ENCODE results near the gene ARFGEF2. TPM values are rescaled to one million over a fixed set of nuclear protein-coding genes. Genes with fewer than 3 reads are reported as not detected.

The ARFGEF2 gene
- total RNA-seq, 1 experiment from 2014 or later, result 20.9 TPM

- TF ChIP-seq AFF4 (CRISPR knock-in tag; IDR thresholded peaks at IDR 0.05; ENCODE audit: borderline replicate concordance), result no peak
- TF ChIP-seq IRF2 (CRISPR knock-in tag; IDR thresholded peaks at IDR 0.05; ENCODE audit: borderline replicate concordance, low read depth), result no peak
Measured at GRCh38 chr20:48924756-48925109, 3.2 kb downstream of the ARFGEF2 start (continued).

- CTCF ChIA-PET, result no interaction called here
- Mint-ChIP-seq H3K27me3 (ENCODE audit: low read depth) (no peaks in the 10 kb centered on the region), H3K27ac (no peak overlapping the region), H3K4me3 (no peak overlapping the region), H3K9me3 (peaks cover 7% of the 10 kb centered on the region), H3K36me3 (peaks cover 3% of the 10 kb centered on the region; the same call in 1 of the 2 replicates), H3K4me1 (peaks cover 18% of the 10 kb centered on the region)
- ATAC-seq (no peak), DNase-seq (ENCODE audit: low spot score) (no peak)
- POLR2A ChIA-PET, result interaction anchor here (0.6 kb wide), 1 partner anchor 1584 kb away, joined by 5 read pairs; no protein-coding TSS in a partner anchor
- TF ChIP-seq KAT7 (CRISPR knock-in tag; IDR thresholded peaks at IDR 0.05; ENCODE audit: borderline replicate concordance), result no peak
- no peak for TF ChIP-seq ZMAT4 (CRISPR knock-in tag; IDR thresholded peaks at IDR 0.05)
- TF ChIP-seq SOX15 (CRISPR knock-in tag; IDR thresholded peaks at IDR 0.05), result no peak
- no peak for TF ChIP-seq ZNF416 (CRISPR knock-in tag; IDR thresholded peaks at IDR 0.05)
- TF ChIP-seq SMAD4 (CRISPR knock-in tag; IDR thresholded peaks at IDR 0.05), result no peak
- TF ChIP-seq MAX (CRISPR knock-in tag; IDR thresholded peaks at IDR 0.05), result no peak
- TF ChIP-seq TP53 (CRISPR knock-in tag; IDR thresholded peaks at IDR 0.05), result no peak
- no peak for TF ChIP-seq PRDM15 (CRISPR knock-in tag; IDR thresholded peaks at IDR 0.05)
Measured at GRCh38 chr20:48926267-48926666, 4.8 kb downstream of the ARFGEF2 start.

- Mint-ChIP-seq H3K36me3 (peaks cover 3% of the 10 kb centered on the region; the same call in 1 of the 2 replicates), H3K4me3 (no peak overlapping the region), H3K4me1 (peaks cover 18% of the 10 kb centered on the region), H3K27me3 (ENCODE audit: low read depth) (no peaks in the 10 kb centered on the region), H3K27ac (no peak overlapping the region), H3K9me3 (peaks cover 7% of the 10 kb centered on the region)
- TF ChIP-seq SMAD4 (CRISPR knock-in tag; IDR thresholded peaks at IDR 0.05) (no peak), MYBL2 (CRISPR knock-in tag; IDR thresholded peaks at IDR 0.05) (no peak), ERG (CRISPR knock-in tag; IDR thresholded peaks at IDR 0.05) (no peak), IRF1 (CRISPR knock-in tag; IDR thresholded peaks at IDR 0.05) (no peak)
- ChIA-PET CTCF (no interaction called here), POLR2A (interaction anchor here (0.6 kb wide), 1 partner anchor 1584 kb away, joined by 5 read pairs; no protein-coding TSS in a partner anchor)
- ATAC-seq (no peak), DNase-seq (ENCODE audit: low spot score) (no peak)
Measured at GRCh38 chr20:48926821-48927220, 5.3 kb downstream of the ARFGEF2 start.

Measured in WTC11 (cell line).